Fibroblast of the aortic adventitia (primary cell): ENCODE measurements around the gene ADH7. TPM values are rescaled to one million over a fixed set of nuclear protein-coding genes. Genes with fewer than 3 reads are reported as not detected.

Experiments used
- DNase-seq: peaks from one replicate; pipeline ENCODE4 v3.0.0-alpha.2; 2010; ENCODE audit warnings: low read depth
- H3K4me3 ChIP-seq: 2 replicates; pipeline ENCODE4 v1.5.1; 2011; ENCODE audit warnings: low read depth, mild to moderate bottlenecking, control low read depth, low read length, moderate library complexity
- total RNA-seq: library from RNA; depleted of rRNA; stranded (reverse); fragments of >200 nt; gene quantifications from 2 replicates; pipeline ENCODE4 v1.2.3, GENCODE V29; 2012; ENCODE audit warnings: low replicate concordance
- TF ChIP-seq, protein P1 (sequence below): IDR thresholded peaks from 2 replicates; pipeline ENCODE4 v1.5.1; 2011; ENCODE audit warnings: mild to moderate bottlenecking, low read length, control low read depth, inconsistent platforms; ENCODE audit not compliant: insufficient read depth

The ADH7 gene
- total RNA-seq, 1 donor = 0.09 TPM

DNA sequence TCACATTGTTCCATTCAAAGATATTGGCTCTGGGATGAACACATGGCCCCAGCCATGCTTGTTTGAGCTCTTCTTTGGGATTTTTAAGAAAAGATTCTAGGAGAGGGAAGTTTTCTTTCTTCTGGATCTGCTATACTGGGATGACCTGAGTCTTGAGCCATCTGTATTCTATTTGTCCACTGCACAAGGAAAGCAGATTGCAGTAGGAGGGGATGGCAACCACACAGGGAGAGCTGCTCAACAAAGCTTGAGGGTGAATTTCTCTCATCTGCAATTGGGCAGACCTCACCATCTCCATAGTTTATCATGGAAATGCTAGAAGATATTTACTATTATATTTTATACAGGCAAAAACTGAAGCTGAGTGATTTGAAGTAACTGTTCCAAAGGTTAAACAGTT, 34.3 kb downstream of the ADH7 start:
- no peak overlapping the region for H3K4me3 ChIP-seq
- TF ChIP-seq, protein P1, sequence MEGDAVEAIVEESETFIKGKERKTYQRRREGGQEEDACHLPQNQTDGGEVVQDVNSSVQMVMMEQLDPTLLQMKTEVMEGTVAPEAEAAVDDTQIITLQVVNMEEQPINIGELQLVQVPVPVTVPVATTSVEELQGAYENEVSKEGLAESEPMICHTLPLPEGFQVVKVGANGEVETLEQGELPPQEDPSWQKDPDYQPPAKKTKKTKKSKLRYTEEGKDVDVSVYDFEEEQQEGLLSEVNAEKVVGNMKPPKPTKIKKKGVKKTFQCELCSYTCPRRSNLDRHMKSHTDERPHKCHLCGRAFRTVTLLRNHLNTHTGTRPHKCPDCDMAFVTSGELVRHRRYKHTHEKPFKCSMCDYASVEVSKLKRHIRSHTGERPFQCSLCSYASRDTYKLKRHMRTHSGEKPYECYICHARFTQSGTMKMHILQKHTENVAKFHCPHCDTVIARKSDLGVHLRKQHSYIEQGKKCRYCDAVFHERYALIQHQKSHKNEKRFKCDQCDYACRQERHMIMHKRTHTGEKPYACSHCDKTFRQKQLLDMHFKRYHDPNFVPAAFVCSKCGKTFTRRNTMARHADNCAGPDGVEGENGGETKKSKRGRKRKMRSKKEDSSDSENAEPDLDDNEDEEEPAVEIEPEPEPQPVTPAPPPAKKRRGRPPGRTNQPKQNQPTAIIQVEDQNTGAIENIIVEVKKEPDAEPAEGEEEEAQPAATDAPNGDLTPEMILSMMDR = no peak
- DNase-seq = no peak

DNA sequence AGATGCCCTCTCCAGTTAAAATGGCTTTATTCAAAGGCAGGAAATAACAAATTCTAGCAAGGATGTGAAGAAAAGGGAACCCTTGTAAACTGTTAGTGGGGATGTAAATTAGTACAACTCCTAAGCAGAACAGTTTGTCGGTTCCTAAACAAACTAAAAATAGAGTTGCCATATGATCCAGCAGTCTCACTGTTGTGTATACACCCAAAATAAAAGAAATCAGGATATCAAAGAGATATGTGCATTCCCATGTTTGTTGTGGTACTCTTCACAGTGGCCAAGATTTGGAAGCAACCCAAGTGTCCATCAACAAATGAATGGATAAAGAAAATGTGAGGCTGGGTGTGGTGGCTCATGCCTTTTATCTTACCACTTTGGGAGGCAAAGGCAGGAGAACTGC, 36.1 kb downstream of the ADH7 start:
- no peak for DNase-seq
- TF ChIP-seq, protein P1 = no peak
- no peak overlapping the region for H3K4me3 ChIP-seq

GRCh38 chr4:99395595-99396364, 39.4 kb downstream of the ADH7 start:
- TF ChIP-seq, protein P1 = no peak
- H3K4me3 ChIP-seq = no peak overlapping the region
- DNase-seq = peak; percentile 67

DNA sequence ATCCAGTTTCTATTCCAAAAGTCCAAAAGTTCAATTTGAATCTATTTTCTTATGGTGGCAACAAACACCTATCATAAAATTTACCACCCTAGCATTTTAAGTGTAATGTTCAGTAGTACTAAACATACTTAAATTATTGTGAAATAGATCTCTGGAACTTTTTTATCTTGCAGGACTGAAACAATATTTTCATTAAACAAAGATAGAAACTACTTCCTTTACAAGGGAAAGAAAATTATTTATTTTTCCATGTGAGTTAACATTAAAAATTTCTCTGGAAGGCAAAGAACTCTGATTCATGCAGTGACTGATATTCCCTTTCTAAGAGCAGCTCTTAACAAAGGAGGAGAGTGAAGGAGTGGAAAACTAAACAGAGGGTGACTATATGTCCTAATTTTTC, 40.2 kb downstream of the ADH7 start:
- DNase-seq = peak; percentile 82
- H3K4me3 ChIP-seq = no peak overlapping the region
- TF ChIP-seq, protein P1 = no peak

GRCh38 chr4:99390055-99390454, 45.1 kb downstream of the ADH7 start:
- TF ChIP-seq, protein P1 = no peak
- peak; percentile 93 for DNase-seq

DNA sequence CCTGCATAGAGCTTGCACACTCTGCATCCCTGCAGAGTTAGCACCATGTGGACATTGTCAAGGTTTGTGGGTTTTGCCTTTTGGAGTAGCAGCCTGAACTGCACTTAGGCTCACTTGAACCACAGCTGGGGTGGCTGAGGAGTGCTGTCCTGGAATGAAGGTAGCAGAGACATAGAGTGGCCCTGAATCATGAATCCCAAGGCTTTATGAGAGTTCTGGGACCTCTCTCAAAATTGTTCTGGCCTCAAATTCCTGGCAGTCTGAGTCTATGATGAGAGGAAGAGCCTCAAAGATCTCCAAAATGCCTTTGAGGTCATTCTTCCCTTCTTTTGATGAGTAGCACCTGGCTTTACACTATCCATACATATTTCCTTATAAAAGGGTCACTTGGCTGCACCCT, 45.5 kb downstream of the ADH7 start:
- no peak overlapping the region for H3K4me3 ChIP-seq
- DNase-seq = peak; percentile 79
- TF ChIP-seq, protein P1 = no peak

More at GRCh38 chr4:99390055-99390454, 45.1 kb downstream of the ADH7 start:
- H3K4me3 ChIP-seq = no peak overlapping the region
